Chondrocyte (in vitro differentiated cells): ENCODE results near the gene KCNQ4. TPM values are rescaled to one million over a fixed set of nuclear protein-coding genes. Genes with fewer than 3 reads are reported as not detected.
A peak's percentile ranks its signal among the peaks of the same experiment; 100 is the strongest.

Experiments used
- DNase-seq: peaks from one replicate; pipeline ENCODE4 v3.0.0; 2021; ENCODE audit warnings: mixed read lengths, low spot score
- H3K27ac Mint-ChIP-seq: one replicate; pipeline ENCODE4 v1.8.0; 2021; ENCODE audit warnings: mild to moderate bottlenecking, moderate library complexity, mixed read lengths; ENCODE audit not compliant: unreplicated experiment
- H3K27me3 Mint-ChIP-seq: 2 replicates; pipeline ENCODE4 v1.8.0; 2021; ENCODE audit warnings: low read depth, mixed read lengths
- H3K36me3 Mint-ChIP-seq: 2 replicates; pipeline ENCODE4 v1.8.0; 2021; ENCODE audit warnings: low read depth, mixed read lengths
- H3K4me1 Mint-ChIP-seq: 2 replicates; pipeline ENCODE4 v1.8.0; 2021; ENCODE audit warnings: low read depth, mild to moderate bottlenecking, mixed read lengths
- H3K4me3 Mint-ChIP-seq: one replicate; pipeline ENCODE4 v1.8.0; 2021; ENCODE audit warnings: mild to moderate bottlenecking, moderate library complexity, mixed read lengths; ENCODE audit not compliant: unreplicated experiment
- H3K9me3 Mint-ChIP-seq: 2 replicates; pipeline ENCODE4 v1.8.0; 2021; ENCODE audit warnings: low read depth, mixed read lengths
- total RNA-seq: library from RNA; stranded (reverse); gene quantifications from 3 replicates; pipeline ENCODE4 v1.2.1, GENCODE V29; 2021
- TF ChIP-seq, protein P1 (sequence below): fragments of 200-600 bp; sonication (generic); IDR thresholded peaks from 2 replicates; pipeline ENCODE4 v1.5.0; 2021; ENCODE audit warnings: antibody characterized with exemption, mild to moderate bottlenecking, moderate library complexity

Gene KCNQ4
- total RNA-seq, 1 donor from 2014 or later = 3.4 TPM

DNA sequence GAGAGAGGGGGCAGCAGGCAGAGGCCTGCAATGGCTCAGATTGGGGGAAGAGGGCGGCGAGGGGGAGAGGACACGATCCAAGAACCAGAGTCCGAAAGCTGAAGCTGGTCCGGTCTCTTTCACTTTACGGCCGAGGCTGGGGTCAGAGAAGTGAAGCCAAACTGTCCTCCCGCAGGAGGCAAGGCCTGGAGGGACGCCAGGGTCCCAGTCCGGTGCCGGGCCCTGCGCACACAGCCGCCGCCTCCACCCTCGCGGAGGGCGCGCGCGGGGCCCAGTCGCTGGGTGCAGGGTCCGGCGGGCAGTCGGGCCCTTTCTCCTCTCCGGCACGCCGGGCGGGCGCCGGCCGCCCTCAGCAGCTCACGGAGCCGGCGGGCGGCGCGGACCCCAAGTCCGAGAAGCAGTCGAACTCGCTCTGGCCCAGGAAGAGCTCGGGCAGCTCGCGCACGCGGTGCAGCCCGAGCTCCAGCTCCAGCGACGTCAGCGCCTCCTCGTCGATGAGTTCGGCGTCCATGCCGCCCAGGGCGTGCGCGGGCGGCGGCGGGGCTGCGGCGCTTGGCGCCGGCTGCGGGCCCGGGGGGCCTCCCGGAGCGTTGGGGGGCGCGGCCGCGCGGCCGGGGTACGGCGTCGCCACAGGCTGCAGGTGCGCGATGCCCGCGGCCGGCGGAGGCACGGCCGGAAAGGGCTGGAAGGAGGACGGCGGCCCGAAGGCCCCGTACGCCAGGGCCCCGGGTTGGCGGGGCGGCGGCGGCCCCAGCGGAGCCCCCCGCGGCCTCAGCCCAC, 77.8 kb downstream of the KCNQ4 start:
- peaks cover 34% of the 10 kb centered on the region for H3K4me1 Mint-ChIP-seq
- H3K4me3 Mint-ChIP-seq = peak overlapping the region; percentile 80
- TF ChIP-seq, protein P1, sequence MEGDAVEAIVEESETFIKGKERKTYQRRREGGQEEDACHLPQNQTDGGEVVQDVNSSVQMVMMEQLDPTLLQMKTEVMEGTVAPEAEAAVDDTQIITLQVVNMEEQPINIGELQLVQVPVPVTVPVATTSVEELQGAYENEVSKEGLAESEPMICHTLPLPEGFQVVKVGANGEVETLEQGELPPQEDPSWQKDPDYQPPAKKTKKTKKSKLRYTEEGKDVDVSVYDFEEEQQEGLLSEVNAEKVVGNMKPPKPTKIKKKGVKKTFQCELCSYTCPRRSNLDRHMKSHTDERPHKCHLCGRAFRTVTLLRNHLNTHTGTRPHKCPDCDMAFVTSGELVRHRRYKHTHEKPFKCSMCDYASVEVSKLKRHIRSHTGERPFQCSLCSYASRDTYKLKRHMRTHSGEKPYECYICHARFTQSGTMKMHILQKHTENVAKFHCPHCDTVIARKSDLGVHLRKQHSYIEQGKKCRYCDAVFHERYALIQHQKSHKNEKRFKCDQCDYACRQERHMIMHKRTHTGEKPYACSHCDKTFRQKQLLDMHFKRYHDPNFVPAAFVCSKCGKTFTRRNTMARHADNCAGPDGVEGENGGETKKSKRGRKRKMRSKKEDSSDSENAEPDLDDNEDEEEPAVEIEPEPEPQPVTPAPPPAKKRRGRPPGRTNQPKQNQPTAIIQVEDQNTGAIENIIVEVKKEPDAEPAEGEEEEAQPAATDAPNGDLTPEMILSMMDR = peak; percentile 32
- no peaks in the 10 kb centered on the region for H3K27me3 Mint-ChIP-seq
- H3K27ac Mint-ChIP-seq = peak overlapping the region; percentile 63
- H3K9me3 Mint-ChIP-seq = no peaks in the 10 kb centered on the region
- no peak for DNase-seq
- no peaks in the 10 kb centered on the region for H3K36me3 Mint-ChIP-seq

DNA sequence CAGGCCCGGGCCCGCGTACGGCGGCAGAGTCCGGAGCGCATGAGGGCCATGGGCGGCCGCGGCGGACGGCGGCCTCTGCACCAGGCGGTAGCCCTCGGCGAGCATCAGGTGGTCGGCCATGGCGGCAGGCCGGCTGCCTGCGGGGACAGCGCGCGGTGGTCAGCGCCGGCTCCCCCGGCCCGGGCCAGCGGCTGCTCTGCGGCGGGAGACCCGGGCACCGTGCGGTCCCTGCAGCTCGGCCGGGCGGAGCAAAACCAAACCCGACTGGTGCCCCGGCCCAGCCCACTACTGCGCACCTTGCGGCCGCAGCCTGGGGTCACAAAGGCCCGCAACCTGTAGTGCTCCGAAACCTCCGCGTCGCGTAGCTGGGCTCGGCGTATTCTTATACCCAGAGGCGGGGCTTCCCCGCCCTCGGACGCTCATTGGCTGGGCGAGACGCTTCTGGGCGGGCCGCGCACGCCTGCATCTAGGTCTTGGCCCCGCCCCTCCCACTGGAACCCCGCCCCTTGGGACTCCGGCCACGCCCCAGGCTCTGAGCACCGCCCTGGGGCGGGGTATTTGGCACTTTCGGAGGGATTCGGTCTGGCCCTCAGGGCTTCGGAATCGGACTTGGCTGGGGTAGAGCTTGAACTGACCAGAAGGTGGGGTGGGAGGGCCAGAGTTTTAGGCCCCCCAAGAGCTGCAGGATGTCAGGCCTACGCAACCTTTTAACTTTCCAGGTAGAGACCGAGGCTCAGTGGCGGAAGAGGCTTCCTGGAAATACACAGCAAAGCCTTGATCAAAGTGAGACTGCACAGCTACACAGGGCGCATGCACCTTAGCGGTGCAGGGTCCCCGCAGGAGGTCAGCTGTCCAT, 78.6 kb downstream of the KCNQ4 start, which contains the start of gene CITED4:
CITED4 (minus strand) TSS at position 356 of the 856 bp plus-strand sequence; CDS start at position 120, 236 bp downstream.
- DNase-seq = peak; percentile 96
- Mint-ChIP-seq H3K36me3 (no peaks in the 10 kb centered on the region), H3K27ac (peak within 1 kb of the TSS; percentile 45), H3K4me3 (peak within 1 kb of the TSS; percentile 80), H3K9me3 (no peaks in the 10 kb centered on the region), H3K27me3 (no peaks in the 10 kb centered on the region), H3K4me1 (peaks cover 34% of the 10 kb centered on the region)
- TF ChIP-seq, protein P1 = peak; percentile 72

DNA sequence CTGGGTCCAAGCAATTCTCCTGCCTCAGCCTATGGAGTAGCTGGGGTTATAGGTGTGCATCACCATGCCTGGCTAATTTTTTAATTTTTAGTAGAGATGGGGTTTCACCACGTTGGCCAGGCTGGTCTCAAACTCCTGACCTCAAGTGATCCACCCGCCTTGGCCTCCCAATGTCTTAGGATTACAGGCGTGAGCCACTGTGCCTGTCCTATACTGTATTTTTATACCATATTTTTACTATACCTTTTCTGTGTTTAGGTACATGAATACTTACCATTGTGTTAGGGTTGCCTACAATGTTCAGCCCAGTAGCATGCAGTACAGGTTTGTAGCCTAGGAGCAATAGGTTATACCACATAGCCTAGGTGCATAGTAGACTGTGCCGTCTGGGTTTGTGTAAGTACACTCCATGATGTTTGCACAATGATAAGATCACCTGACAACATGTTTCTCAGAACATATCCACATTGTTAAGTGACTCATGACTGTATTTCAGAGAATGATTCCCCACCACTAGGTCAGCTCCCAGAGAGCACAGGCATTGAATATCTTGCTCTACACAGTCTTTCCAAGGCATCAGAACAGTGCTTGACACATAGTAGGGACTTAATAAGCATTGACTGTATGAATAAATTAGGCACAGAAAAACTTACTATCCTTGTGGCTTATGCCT, 84.6 kb downstream of the KCNQ4 start:
- no peak for DNase-seq

DNA sequence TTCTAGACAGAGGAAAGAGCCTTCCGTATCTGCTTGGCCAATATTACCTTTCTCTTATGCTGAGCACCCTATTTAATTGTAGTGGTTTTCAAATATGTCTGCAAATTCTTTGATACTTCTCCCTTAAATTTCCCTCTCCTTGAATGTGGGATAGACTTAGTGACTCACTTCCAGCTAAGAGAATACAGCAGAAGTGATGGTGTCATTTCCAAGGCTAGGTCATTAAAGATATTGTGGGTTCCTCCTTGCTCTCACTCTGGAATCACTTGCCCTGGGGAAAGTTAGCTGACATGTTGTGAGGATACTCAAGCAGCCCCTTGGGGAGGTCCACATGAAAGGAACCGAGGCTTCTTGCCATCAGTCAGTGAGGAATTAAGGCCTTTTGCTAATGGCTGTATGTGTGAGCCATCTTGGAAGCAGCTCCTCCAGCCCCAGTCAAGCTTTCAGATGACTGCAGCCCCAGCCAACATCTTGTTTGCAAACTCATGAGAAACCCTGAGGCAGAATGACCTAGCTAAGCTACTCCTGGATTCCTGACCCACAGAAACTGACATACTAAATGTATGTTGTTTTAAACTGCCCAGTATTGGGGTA, 86.6 kb downstream of the KCNQ4 start:
- H3K27ac Mint-ChIP-seq = no peak overlapping the region
- H3K4me1 Mint-ChIP-seq = peaks cover 24% of the 10 kb centered on the region
- peaks cover 10% of the 10 kb centered on the region for H3K9me3 Mint-ChIP-seq
- H3K36me3 Mint-ChIP-seq = no peaks in the 10 kb centered on the region
- no peak for DNase-seq
- H3K27me3 Mint-ChIP-seq = no peaks in the 10 kb centered on the region
- TF ChIP-seq, protein P1 = no peak
- no peak overlapping the region for H3K4me3 Mint-ChIP-seq

More for the DNA sequence above, 84.6 kb downstream of the KCNQ4 start:
- Mint-ChIP-seq H3K4me3 (no peak overlapping the region), H3K4me1 (peaks cover 20% of the 10 kb centered on the region), H3K36me3 (no peaks in the 10 kb centered on the region), H3K27me3 (no peaks in the 10 kb centered on the region), H3K9me3 (peaks cover 10% of the 10 kb centered on the region), H3K27ac (no peak overlapping the region)
- TF ChIP-seq, protein P1 = no peak
